Stimulated activated CD8-positive, alpha-beta memory T cell treated with anti-CD3 and anti-CD28 coated beads, Interleukin-7, amount 100 ng/mL, for 4 hours (primary cell): ENCODE results near the gene LBX1.

ENCODE experiments used
- DNase-seq, 2 donors: peaks; one replicate each; pipeline ENCODE4 v3.0.0-alpha.2; 2020; ENCODE audit warnings: low read depth in 2 of 2

LBX1 gene

GRCh38 chr10:101224910-101225823 is 4.1 kb downstream of the LBX1 start:
- no peak for DNase-seq

- no peak for DNase-seq
These were observed 5.0 kb downstream of the LBX1 start for GRCh38 chr10:101224060-101224909.

- no peak for DNase-seq
These were observed 5.8 kb downstream of the LBX1 start for GRCh38 chr10:101223274-101224059.

GRCh38 chr10:101222683-101223273 is 6.5 kb downstream of the LBX1 start:
- DNase-seq = no peak

- DNase-seq = no peak
These were observed 7.2 kb downstream of the LBX1 start for GRCh38 chr10:101221963-101222531.

GRCh38 chr10:101221549-101221948 is 7.7 kb downstream of the LBX1 start:
- DNase-seq = no peak

GRCh38 chr10:101219946-101220451 is 9.3 kb downstream of the LBX1 start:
- no peak for DNase-seq

GRCh38 chr10:101219139-101219945 is 9.9 kb downstream of the LBX1 start:
- no peak for DNase-seq

GRCh38 chr10:101218351-101219138 is 10.7 kb downstream of the LBX1 start:
- DNase-seq = no peak

- no peak for DNase-seq
These were observed 11.6 kb downstream of the LBX1 start for GRCh38 chr10:101217450-101218281.

- DNase-seq = no peak
These were observed 12.2 kb downstream of the LBX1 start for GRCh38 chr10:101217044-101217425.

GRCh38 chr10:101216207-101217043 is 12.8 kb downstream of the LBX1 start:
- DNase-seq = no peak

GRCh38 chr10:101215397-101216206 is 13.7 kb downstream of the LBX1 start:
- no peak for DNase-seq

GRCh38 chr10:101214446-101215396 is 14.5 kb downstream of the LBX1 start:
- DNase-seq = peak; percentile 38 to 56

GRCh38 chr10:101208543-101208942 is 20.7 kb downstream of the LBX1 start:
- DNase-seq = no peak
